GM18867 (cell line): ENCODE data around the gene PALD1.
A peak's percentile ranks its signal among the peaks of the same experiment; 100 is the strongest.
"Not testable (repeated sequence)": the region's sequence is repeated elsewhere in the genome, so short reads cannot be mapped to it uniquely, and the experiment has no call there.

ENCODE experiments used
- ATAC-seq: cut with Tn5 transposase; IDR thresholded peaks from one replicate; pipeline ENCODE4 v1.9.1; 2021; ENCODE audit warnings: mild to moderate bottlenecking, moderate library complexity; ENCODE audit not compliant: unreplicated experiment

Gene PALD1

GRCh38 chr10:70600512-70601395 is 122.2 kb downstream of the PALD1 start:
- ATAC-seq, result no peak

DNA sequence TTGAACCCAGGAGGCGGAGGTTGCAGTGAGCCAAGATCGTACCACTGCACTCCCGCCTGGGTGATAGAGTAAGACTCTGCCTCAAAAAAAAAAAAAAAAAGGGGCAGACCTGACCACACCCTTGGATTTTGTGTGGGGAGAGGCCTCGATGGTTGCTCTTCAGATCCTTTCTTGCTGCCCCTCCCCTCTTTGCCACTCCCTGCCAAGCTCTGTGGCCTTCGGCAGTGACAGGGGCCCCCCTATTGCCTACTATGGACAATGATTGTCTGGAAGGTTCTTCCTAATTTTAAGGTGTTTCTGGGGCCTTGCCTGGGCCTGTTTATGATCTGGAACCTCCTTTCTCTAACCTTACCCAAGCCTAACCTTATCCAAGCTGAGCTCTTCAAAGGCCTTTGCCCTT is 123.2 kb downstream of the PALD1 start:
- ATAC-seq, result no peak

- peak; percentile 58 for ATAC-seq
Observed at GRCh38 chr10:70602665-70603448, 124.3 kb downstream of the PALD1 start, which contains the start of gene PRF1. Gene PRF1 (minus strand): TSS chr10:70602741. CDS start chr10:70600902, 1,839 bp downstream.

- ATAC-seq, result no peak
Observed at GRCh38 chr10:70603449-70603801, 124.9 kb downstream of the PALD1 start.

GRCh38 chr10:70604106-70604505 is 125.5 kb downstream of the PALD1 start:
- ATAC-seq, result no peak

- ATAC-seq, result no peak
Observed at GRCh38 chr10:70605161-70605560, 126.6 kb downstream of the PALD1 start.

DNA sequence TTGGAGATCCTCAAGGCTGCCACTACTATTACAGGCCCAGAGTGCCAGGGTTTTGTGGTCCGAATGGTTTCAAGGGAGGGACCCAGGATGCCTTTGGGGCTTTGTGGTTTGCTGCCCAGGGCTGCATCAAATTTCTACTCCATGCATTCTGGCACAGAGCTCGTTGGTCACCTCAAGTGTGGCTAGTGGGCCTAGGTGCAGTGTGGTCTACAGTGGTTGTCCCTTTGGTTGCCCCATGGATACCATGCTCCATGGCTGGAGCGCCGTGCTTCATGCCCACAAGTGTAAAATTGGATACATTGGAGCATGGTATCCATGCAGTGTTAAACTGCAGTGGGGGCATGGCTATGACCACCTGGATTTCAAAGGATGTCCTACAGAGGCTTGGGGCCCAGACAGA is 129.4 kb downstream of the PALD1 start:
- no peak for ATAC-seq

- ATAC-seq, result no peak
Observed at GRCh38 chr10:70613941-70614340, 135.4 kb downstream of the PALD1 start.

DNA sequence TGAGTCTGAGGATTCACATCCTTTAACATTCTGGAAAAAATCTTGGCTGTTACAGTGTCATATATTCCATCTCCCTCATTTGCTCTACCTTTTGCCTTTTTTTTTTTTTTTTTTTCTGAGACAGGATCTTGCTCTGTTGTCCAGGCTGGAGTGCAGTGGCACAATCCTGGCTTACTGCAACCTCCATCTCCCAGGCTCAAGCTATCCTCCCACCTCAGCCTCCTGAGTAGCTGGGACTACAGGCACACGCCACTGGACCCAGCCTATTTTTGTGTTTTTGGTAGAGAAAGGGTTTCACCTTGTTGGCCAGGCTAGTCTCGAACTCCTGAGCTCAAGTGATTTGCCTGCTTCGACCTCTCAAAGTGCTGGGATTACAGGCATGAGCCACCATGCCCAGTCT is 135.8 kb downstream of the PALD1 start:
- not testable (repeated sequence) for ATAC-seq

DNA sequence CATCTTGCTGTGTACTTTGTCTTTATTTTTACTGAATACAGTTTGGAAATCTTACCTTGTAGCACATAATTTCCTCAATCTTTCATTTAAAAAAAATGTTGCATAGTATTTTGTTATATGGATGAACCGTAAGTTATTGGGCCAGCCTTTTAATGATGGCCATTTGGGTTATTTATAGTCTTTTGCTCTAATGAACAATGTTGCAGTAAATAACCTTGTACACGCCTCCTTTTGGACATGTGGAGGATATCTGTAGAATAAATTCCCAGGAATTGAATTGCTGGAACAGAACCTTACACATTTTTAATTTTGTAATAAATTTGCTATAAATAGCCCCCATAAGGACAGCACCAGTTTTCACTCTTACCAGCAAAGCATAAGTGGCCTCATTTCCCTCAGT is 136.6 kb downstream of the PALD1 start:
- ATAC-seq, result no peak

DNA sequence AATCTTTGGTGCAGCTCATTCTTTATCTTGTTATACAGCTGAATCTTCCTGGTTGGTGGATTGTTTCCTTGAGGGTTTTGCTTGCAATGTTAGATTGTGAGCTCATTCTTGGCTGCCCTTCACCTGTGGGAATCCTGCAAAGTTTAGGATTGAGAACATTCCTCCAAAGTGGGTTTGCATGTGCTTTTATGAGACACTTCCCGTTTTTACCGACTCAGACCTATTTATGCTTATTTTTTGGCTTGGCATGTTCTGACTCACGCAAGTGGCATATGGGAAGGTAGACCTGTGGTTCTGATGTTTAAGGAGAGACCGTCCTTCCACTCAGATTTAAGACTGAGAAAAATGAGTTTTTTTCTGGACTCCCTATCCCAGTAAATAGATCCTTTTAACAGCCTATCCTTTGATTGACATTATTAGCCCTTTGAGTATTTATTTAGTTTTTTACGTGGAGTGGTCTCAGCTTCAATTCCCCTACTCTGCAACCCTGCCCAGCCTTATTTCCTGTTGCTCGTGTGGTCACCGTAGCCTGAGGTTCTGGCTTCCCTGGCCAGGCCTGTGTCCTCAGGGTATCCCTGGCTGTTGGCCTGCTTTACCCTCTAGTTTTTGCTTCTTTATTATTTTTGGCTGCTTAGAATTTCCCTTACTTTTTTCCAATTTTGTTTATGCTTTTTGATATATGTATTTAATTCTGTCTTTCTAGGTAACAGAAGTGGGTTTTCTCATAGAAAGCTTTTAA is 137.4 kb downstream of the PALD1 start:
- no peak for ATAC-seq

GRCh38 chr10:70616761-70617160 is 138.2 kb downstream of the PALD1 start:
- no peak for ATAC-seq
